ENCODE measurements around the gene IL18BP. TPM values are rescaled to one million over a fixed set of nuclear protein-coding genes. Genes with fewer than 3 reads are reported as not detected.

Gene IL18BP
- total RNA-seq, 1 donor from 2014 or later: 18.0 TPM

GRCh38 chr11:72006309-72007088 lies 7.8 kb downstream of the IL18BP start:
- Histone ChIP-seq H3K4me1 (no peaks in the 10 kb centered on the region), H3K4me3 (no peak overlapping the region), H3K27me3 (ENCODE audit: low read depth) (no peaks in the 10 kb centered on the region), H3K9me3 (no peaks in the 10 kb centered on the region), H3K36me3 (peaks cover 100% of the 10 kb centered on the region), H3K27ac (no peak overlapping the region)
- ATAC-seq (no peak), DNase-seq (no peak)
- no peak for TF ChIP-seq CTCF (IDR thresholded peaks at IDR 0.05)
- intact Hi-C loops (cut with DNase I): no loop called here

GRCh38 chr11:72007089-72007476 lies 8.4 kb downstream of the IL18BP start:
- ATAC-seq (no peak), DNase-seq (no peak)
- Histone ChIP-seq H3K4me1 (peaks cover 1% of the 10 kb centered on the region), H3K36me3 (peaks cover 100% of the 10 kb centered on the region), H3K4me3 (no peak overlapping the region), H3K27me3 (ENCODE audit: low read depth) (no peaks in the 10 kb centered on the region), H3K9me3 (no peaks in the 10 kb centered on the region), H3K27ac (no peak overlapping the region)
- intact Hi-C loops (cut with DNase I): no loop called here
- TF ChIP-seq CTCF (IDR thresholded peaks at IDR 0.05): no peak

- Histone ChIP-seq H3K4me3 (no peak overlapping the region), H3K27me3 (ENCODE audit: low read depth) (no peaks in the 10 kb centered on the region), H3K4me1 (peaks cover 6% of the 10 kb centered on the region), H3K27ac (no peak overlapping the region), H3K9me3 (no peaks in the 10 kb centered on the region), H3K36me3 (peaks cover 100% of the 10 kb centered on the region)
- intact Hi-C loops (cut with DNase I): no loop called here
- no peak for DNase-seq
- no peak for TF ChIP-seq CTCF (IDR thresholded peaks at IDR 0.05)
- no peak for ATAC-seq
Observed at GRCh38 chr11:72007587-72007986, 8.9 kb downstream of the IL18BP start.

- peaks cover 100% of the 10 kb centered on the region for H3K36me3 ChIP-seq
- H3K4me3 ChIP-seq: no peak overlapping the region
- intact Hi-C loops (cut with DNase I): no loop called here
- H3K27ac ChIP-seq: no peak overlapping the region
- DNase-seq: no peak
- peaks cover 16% of the 10 kb centered on the region for H3K4me1 ChIP-seq
- no peak for TF ChIP-seq CTCF (IDR thresholded peaks at IDR 0.05)
- no peak for ATAC-seq
- no peaks in the 10 kb centered on the region for H3K27me3 ChIP-seq (ENCODE audit: low read depth)
- no peaks in the 10 kb centered on the region for H3K9me3 ChIP-seq
Observed at GRCh38 chr11:72008728-72009127, 10.0 kb downstream of the IL18BP start.

- ATAC-seq: no peak
- peaks cover 21% of the 10 kb centered on the region for H3K4me1 ChIP-seq
- no peak for DNase-seq
Observed at GRCh38 chr11:72009156-72009555, 10.4 kb downstream of the IL18BP start.

More at GRCh38 chr11:72009156-72009555, 10.4 kb downstream of the IL18BP start:
- H3K27ac ChIP-seq: no peak overlapping the region
- intact Hi-C loops (cut with DNase I): no loop called here
- no peaks in the 10 kb centered on the region for H3K9me3 ChIP-seq
- H3K36me3 ChIP-seq: peaks cover 100% of the 10 kb centered on the region
- no peak for TF ChIP-seq CTCF (IDR thresholded peaks at IDR 0.05)
- H3K27me3 ChIP-seq (ENCODE audit: low read depth): no peaks in the 10 kb centered on the region
- H3K4me3 ChIP-seq: no peak overlapping the region

Measured in lower lobe of right lung (tissue), 2 donors.